ENCODE results near the gene KRT14. TPM values are rescaled to one million over a fixed set of nuclear protein-coding genes. Genes with fewer than 3 reads are reported as not detected.
"Not testable (repeated sequence)": the region's sequence is repeated elsewhere in the genome, so short reads cannot be mapped to it uniquely, and the experiment has no call there.

The KRT14 gene
- total RNA-seq, 4 donors from 2014 or later: 7,400 to 12,534 (median 10,685) TPM

DNA sequence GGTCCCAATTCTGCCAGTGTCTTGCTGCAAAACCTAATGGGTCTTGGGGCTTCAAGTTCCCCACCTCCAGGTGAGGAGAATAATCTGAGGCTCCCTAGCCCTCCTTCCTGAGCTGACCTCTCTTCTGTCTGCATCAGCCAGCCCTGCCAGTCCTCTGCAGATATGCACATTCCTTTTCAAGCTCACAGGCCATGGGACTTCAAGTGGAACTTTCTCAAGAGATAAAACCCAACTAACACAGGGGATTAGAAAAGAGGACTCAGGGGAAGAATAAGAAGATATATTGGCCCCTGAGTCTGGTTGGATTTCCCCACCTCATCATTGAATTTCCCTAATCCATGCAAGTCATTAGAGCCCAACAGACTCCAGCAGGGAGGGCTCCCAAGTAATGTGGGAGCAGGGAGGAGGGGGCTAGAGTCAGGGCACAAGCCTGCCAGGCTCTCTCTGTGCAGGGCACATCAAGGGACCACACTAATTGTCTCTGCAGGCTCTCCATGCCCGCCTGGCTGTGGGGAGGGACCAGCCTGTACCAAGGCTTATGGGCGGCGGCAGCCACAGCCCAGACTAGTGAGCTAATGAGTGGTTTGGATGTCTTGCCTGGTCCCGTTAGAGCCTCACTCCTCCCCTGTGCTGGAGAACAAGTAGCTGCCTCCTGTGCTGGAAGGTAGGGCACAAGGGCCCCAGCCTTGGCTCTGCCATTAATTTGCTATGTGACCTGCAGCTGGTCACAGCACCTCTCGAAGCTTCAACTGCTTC, 1.2 kb downstream of the KRT14 start:
- H3K9me3 ChIP-seq: no peaks in the 10 kb centered on the region
- no peaks in the 10 kb centered on the region for H3K36me3 ChIP-seq
- WGBS: 31% methylated on average over 2 of the region's 5 CpGs
- H3K4me3 ChIP-seq: peak overlapping the region; percentile 49
- no peaks in the 10 kb centered on the region for H3K27me3 ChIP-seq
- DNase-seq (ENCODE audit: low spot score in 2 of 2): no peak
- peak overlapping the region; percentile 84 for H3K27ac ChIP-seq
- TF ChIP-seq POLR2AphosphoS5 (IDR thresholded peaks at IDR 0.05): no peak
- TF ChIP-seq EP300 (IDR thresholded peaks at IDR 0.05): no peak
- no peak for TF ChIP-seq POLR2A (IDR thresholded peaks at IDR 0.05)
- TF ChIP-seq, protein P1, sequence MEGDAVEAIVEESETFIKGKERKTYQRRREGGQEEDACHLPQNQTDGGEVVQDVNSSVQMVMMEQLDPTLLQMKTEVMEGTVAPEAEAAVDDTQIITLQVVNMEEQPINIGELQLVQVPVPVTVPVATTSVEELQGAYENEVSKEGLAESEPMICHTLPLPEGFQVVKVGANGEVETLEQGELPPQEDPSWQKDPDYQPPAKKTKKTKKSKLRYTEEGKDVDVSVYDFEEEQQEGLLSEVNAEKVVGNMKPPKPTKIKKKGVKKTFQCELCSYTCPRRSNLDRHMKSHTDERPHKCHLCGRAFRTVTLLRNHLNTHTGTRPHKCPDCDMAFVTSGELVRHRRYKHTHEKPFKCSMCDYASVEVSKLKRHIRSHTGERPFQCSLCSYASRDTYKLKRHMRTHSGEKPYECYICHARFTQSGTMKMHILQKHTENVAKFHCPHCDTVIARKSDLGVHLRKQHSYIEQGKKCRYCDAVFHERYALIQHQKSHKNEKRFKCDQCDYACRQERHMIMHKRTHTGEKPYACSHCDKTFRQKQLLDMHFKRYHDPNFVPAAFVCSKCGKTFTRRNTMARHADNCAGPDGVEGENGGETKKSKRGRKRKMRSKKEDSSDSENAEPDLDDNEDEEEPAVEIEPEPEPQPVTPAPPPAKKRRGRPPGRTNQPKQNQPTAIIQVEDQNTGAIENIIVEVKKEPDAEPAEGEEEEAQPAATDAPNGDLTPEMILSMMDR (IDR thresholded peaks at IDR 0.05): no peak
- peaks cover 31% of the 10 kb centered on the region for H3K4me1 ChIP-seq

DNA sequence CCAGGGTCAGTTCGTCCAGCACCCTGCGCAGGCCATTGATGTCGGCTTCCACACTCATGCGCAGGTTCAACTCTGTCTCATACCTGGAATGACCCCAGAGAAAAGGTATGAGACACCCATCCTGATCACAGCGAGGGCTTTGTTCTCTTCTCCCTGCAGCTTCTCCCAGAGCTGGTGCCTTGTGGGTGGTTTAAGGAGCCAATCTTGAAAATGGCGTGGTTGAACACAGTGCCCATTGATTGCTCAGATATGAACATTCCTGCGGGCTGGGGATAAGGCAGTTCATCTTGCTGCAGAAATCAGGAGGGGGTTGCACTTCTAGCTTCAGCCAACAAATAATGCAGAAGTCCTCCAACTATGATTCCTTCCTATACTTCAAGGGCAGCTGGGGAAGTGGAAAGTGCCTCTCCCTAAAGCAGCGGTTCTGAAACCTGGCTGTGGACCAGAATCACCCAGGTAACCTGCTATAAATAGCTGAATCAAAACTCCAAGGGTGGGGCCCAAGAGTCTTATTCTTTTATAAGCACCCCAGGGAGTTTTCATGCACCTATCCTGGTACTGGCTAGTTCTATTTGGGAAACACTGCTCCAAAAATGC, 2.3 kb downstream of the KRT14 start:
- 72% methylated on average over 8 of the region's 8 CpGs for WGBS
- H3K36me3 ChIP-seq; H3K9me3 ChIP-seq; H3K27me3 ChIP-seq; DNase-seq (ENCODE audit: low spot score in 2 of 2): not testable (repeated sequence)
- Histone ChIP-seq H3K4me3 (peak overlapping the region; percentile 49), H3K27ac (peak overlapping the region; percentile 84), H3K4me1 (peaks cover 39% of the 10 kb centered on the region)

DNA sequence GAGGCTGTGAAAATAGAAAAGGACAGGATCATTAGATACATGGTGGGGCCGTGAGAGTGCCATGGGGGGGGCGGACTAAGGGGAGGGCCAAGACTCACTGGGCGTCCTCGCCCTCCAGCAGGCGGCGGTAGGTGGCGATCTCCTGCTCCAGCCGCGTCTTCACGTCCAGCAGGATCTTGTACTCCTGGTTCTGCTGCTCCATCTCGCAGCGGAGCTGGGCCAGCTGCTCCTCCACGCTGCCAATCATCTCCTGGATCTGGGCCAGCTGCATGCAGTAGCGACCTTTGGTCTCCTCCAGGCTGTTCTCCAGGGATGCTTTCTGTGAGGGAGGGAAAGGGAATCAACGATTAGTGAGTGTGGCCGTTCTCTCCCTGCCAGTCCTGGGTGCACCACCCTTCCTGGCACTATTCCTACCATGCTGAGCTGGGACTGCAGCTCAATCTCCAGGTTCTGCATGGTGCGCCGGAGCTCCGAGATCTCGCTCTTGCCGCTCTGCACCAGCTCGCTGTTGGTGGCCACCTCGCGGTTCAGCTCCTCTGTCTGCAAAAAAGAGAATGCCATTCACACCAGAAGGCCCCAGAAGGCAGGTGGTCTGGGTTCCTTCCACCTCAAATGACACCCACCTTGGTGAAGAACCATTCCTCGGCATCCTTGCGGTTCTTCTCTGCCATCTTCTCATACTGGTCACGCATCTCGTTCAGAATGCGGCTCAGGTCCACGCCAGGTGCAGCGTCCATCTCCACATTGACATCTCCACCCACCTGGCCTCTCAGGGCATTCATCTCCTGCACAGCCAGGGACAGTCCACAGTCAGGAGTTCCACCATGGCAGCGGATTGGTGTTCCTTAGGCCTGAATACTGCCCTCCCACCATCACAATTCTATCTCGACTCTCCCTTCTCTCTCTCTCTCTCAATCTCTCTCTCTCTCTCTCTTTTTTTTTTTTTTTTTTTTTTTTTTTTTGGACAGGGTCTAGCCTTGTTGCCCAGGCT, 3.3 kb downstream of the KRT14 start:
- 57% methylated on average over 24 of the region's 33 CpGs for WGBS
- peaks cover 33% of the 10 kb centered on the region for H3K4me1 ChIP-seq

DNA sequence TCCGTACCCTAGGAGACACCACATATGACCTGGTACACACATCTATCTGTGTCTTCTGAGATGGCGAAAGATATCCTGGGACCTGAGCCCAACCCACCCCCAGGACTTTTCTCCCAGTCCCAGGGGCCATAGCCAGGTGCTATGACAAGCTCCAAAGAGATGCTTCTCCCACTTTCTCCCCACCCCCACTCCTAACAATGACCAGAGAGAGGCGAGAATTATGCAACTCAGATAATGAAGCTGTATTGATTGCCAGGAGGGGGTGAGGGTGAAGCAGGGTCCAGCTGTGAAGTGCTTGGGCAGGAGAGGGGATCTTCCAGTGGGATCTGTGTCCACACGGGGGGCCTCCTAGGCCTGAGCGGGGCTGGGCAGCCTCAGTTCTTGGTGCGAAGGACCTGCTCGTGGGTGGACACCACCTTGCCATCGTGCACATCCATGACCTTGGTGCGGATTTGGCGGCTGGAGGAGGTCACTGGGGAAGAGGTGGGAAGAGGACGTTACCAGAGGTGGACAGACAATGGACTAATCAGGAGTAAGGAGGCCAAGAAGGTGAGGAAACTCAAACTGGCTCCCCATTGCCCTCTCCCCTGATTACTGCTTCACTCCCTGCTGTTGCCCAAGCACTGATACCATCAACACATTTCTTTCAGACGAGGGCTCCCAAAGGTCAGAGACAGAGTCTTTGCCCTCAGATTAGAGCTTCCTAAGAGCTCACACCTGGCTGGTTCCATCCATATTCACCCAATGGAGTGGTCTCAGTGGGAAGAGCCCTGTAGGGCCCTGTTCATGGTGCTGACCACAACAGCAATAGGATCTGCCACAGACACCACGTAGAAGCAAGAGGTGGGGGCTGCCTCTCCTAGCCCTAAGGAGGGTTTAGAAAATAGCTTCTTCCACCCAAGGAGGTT, 4.4 kb downstream of the KRT14 start:
- WGBS: 54% methylated on average over 12 of the region's 13 CpGs
- not testable (repeated sequence) for H3K9me3 ChIP-seq; H3K27me3 ChIP-seq; H3K36me3 ChIP-seq; DNase-seq (ENCODE audit: low spot score in 2 of 2)
- peak overlapping the region; percentile 49 for H3K4me3 ChIP-seq
- H3K4me1 ChIP-seq: peaks cover 24% of the 10 kb centered on the region
- peak overlapping the region; percentile 84 for H3K27ac ChIP-seq

More for the DNA sequence above, 3.3 kb downstream of the KRT14 start:
- Histone ChIP-seq H3K9me3 (no peaks in the 10 kb centered on the region), H3K27ac (peak overlapping the region; percentile 84), H3K27me3 (no peaks in the 10 kb centered on the region), H3K4me3 (peak overlapping the region; percentile 49), H3K36me3 (no peaks in the 10 kb centered on the region)
- peak in 1 of 2 donors; percentile 54 for DNase-seq (ENCODE audit: low spot score in 2 of 2)
- TF ChIP-seq, protein P1 (IDR thresholded peaks at IDR 0.05): peak in 1 of 2 donors; percentile 12
- TF ChIP-seq POLR2AphosphoS5 (IDR thresholded peaks at IDR 0.05): no peak

DNA sequence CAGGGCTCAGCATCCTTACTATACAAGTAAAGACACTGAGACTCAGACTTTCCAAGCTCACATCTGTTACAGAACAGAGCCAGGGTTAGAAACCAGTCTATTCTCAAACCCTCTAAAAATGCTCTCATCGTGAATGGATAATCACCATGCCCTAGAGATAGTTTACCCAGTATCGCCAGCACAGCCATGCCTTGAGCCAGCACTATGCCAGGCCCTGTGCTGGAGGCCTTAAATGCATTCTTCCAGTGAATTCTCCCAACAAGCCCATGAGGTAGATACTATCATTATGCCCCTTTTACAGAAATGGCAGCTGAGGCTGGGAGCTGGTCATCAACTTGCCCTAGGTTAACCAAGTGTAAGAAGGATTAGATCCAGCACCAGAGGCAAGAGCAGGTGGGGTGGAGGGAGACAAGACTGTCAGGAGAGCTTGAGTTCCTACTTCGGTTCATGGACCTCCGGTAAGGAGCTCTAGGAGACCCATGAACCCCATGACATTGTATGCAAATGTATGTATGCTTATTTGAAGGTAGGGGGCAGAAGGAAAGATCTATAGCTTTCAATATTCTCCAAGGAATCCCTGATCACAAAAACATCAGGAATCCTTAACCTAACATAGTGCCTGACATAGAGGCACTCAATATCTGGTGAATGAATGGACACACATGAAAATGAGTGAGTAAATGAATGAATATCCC, 5.2 kb downstream of the KRT14 start:
- TF ChIP-seq, protein P1 (IDR thresholded peaks at IDR 0.05): no peak
- TF ChIP-seq POLR2AphosphoS5 (IDR thresholded peaks at IDR 0.05): no peak
- no peak for TF ChIP-seq POLR2A (IDR thresholded peaks at IDR 0.05)
- no peak for TF ChIP-seq EP300 (IDR thresholded peaks at IDR 0.05)
- no peaks in the 10 kb centered on the region for H3K9me3 ChIP-seq
- no peaks in the 10 kb centered on the region for H3K36me3 ChIP-seq
- peaks cover 27% of the 10 kb centered on the region for H3K4me1 ChIP-seq
- H3K27ac ChIP-seq: peak overlapping the region; percentile 84
- 46% methylated on average over 3 of the region's 4 CpGs for WGBS
- peak overlapping the region; percentile 49 for H3K4me3 ChIP-seq
- no peak for DNase-seq (ENCODE audit: low spot score in 2 of 2)
- peaks cover 4% of the 10 kb centered on the region for H3K27me3 ChIP-seq

All from suprapubic skin (tissue), 4 donors.